Transverse colon (tissue), 4 donors: ENCODE measurements around the gene AGPAT2. TPM values are rescaled to one million over a fixed set of nuclear protein-coding genes. Genes with fewer than 3 reads are reported as not detected.
"Not testable (repeated sequence)": the region's sequence is repeated elsewhere in the genome, so short reads cannot be mapped to it uniquely, and the experiment has no call there.

Experiments
- DNase-seq: peaks from one replicate; pipeline ENCODE4 v3.0.0-alpha.2; 2019
- H3K27ac ChIP-seq, 4 donors: fragments of 200-600 bp; sonication (generic); 2 replicates each; pipeline ENCODE4 v1.5.1; 2016 to 2018; ENCODE audit warnings: inconsistent platforms in 4 of 4
- H3K27me3 ChIP-seq: fragments of 200-600 bp; sonication (generic); 2 replicates; pipeline ENCODE4 v1.5.1; 2017; ENCODE audit warnings: inconsistent platforms
- H3K36me3 ChIP-seq, 4 donors: fragments of 200-600 bp; sonication (generic); 2 replicates each; pipeline ENCODE4 v1.5.1; 2017 to 2019; ENCODE audit warnings: inconsistent platforms in 4 of 4
- H3K4me1 ChIP-seq, 4 donors: fragments of 200-600 bp; sonication (generic); 2 replicates each; pipeline ENCODE4 v1.5.1; 2017 to 2020; ENCODE audit warnings: inconsistent platforms in 4 of 4
- H3K4me3 ChIP-seq, 4 donors: fragments of 200-600 bp; sonication (generic); 1 replicate in 1 of 4; 2 replicates in 3 of 4; pipeline versions ENCODE4 v1.5.1 to v1.6.1; 2017 to 2019; ENCODE audit warnings: inconsistent platforms in 4 of 4
- H3K9me3 ChIP-seq, 2 donors: fragments of 200-600 bp; sonication (generic); 2 replicates each; pipeline ENCODE4 v1.5.1; 2017 to 2019; ENCODE audit warnings: inconsistent platforms in 2 of 2
- CTCF ChIP-seq, 5 experiments: fragments of 200-600 bp in 3 of 5; fragments of 450-650 bp in 2 of 5; sonication (generic) in 3 of 5; IDR thresholded peaks; 1 replicate in 2 of 5; 2 replicates in 3 of 5; pipeline ENCODE4 v1.5.1; 2016 to 2017; ENCODE audit warnings: antibody characterized with exemption in 5 of 5, inconsistent platforms in 3 of 5, mild to moderate bottlenecking in 2 of 5, moderate library complexity in 1 of 5
- EP300 ChIP-seq: sonication (generic); formaldehyde crosslinking; IDR thresholded peaks from one replicate; pipeline ENCODE4 v1.6.1; 2017; ENCODE audit warnings: antibody characterized with exemption, low read depth
- POLR2A ChIP-seq: fragments of 450-650 bp; IDR thresholded peaks from one replicate; pipeline ENCODE4 v1.6.1; 2016; ENCODE audit warnings: antibody characterized with exemption, mild to moderate bottlenecking, moderate library complexity
- POLR2AphosphoS5 ChIP-seq, 3 donors: sonication (generic); formaldehyde crosslinking; IDR thresholded peaks; one replicate each; pipeline ENCODE4 v1.6.1; 2016; ENCODE audit warnings: antibody characterized with exemption in 3 of 3
- WGBS, 2 donors: methylation state at CpG; one replicate each; pipeline ENCODE4 v1.1.5; 2018; ENCODE audit warnings: low coverage in 1 of 2; 5-methylcytosine and 5-hydroxymethylcytosine counted together
- in situ Hi-C, 4 donors: fragments of 200-750 bp; cut with MboI; loops; one replicate each; pipeline versions ENCODE4 v1.15.0 to v1.15.1; 2017; ENCODE audit warnings: low sequenced_read_pairs in 3 of 4, low pct_ligation_motif_present in 1 of 4, low pct_unique_long_range_greater_than_20kb in 1 of 4
- intact Hi-C: fragments of 100-400 bp; cut with DNase I; formaldehyde crosslinking; loops from one replicate; pipeline ENCODE4 v1.15.1; 2023; ENCODE audit warnings: low total_unique reads
- total RNA-seq, 4 donors: library from RNA; depleted of rRNA; stranded (reverse); fragments of >200 nt; gene quantifications; one replicate each; pipeline ENCODE4 v1.1.0, GENCODE V29; 2016

Gene AGPAT2
- total RNA-seq, 4 donors from 2014 or later: 245 to 441 (median 290) TPM

DNA sequence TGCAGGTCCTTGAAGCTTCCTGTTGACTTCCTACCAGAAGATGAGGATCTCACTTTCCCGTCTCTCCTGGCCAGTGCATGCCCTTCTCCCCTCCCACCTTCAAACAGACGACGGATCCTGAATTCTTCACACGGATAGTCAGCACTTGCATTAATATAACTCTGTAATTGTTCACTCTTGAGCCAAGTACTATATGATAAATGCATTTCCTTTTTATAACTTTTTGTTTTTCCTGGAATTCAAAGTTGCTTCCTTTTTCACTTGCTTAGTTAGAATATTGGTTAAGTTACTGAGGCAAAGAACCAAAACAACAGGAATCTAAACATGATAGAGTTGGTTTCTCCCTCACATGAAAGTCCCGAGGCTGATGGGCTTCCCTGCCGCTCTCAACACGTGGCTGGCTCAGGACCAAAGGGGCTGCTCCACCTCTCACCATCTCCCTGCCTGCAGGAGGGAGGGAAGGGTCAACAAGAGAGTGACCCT, 44.8 kb downstream of the AGPAT2 start:
- H3K4me3 ChIP-seq: no peak overlapping the region
- no peak for DNase-seq
- in situ Hi-C loops: no loop called here
- H3K27ac ChIP-seq: no peak overlapping the region
- WGBS, 2 donors: 63 to 69% methylated on average over 4 to 7 of the region's 7 CpGs
- TF ChIP-seq POLR2AphosphoS5 (IDR thresholded peaks at IDR 0.05): no peak
- no peak for TF ChIP-seq CTCF (IDR thresholded peaks at IDR 0.05)
- no peak for TF ChIP-seq EP300
- no peak for TF ChIP-seq POLR2A
- no peaks in the 10 kb centered on the region for H3K36me3 ChIP-seq
- intact Hi-C loops: no loop called here
- peaks cover 7 to 26% (median 13%) of the 10 kb centered on the region in 4 donors for H3K4me1 ChIP-seq
- H3K9me3 ChIP-seq: no peaks in the 10 kb centered on the region
- H3K27me3 ChIP-seq: peaks cover 77% of the 10 kb centered on the region

GRCh38 chr9:136640171-136641111, 46.8 kb downstream of the AGPAT2 start:
- Histone ChIP-seq H3K36me3 (no peaks in the 10 kb centered on the region), H3K27ac (no peak overlapping the region), H3K4me1 (peaks cover 3 to 16% (median 9%) of the 10 kb centered on the region in 4 donors), H3K9me3 (no peaks in the 10 kb centered on the region), H3K27me3 (peaks cover 59% of the 10 kb centered on the region), H3K4me3 (no peak overlapping the region)
- DNase-seq: no peak
- no peak for TF ChIP-seq POLR2AphosphoS5 (IDR thresholded peaks at IDR 0.05)
- TF ChIP-seq EP300: no peak
- no peak for TF ChIP-seq CTCF (IDR thresholded peaks at IDR 0.05)
- no peak for TF ChIP-seq POLR2A
- in situ Hi-C loops: no loop called here
- 54 to 58% methylated on average over 9 to 32 of the region's 32 CpGs for WGBS, 2 donors
- intact Hi-C loops: no loop called here

DNA sequence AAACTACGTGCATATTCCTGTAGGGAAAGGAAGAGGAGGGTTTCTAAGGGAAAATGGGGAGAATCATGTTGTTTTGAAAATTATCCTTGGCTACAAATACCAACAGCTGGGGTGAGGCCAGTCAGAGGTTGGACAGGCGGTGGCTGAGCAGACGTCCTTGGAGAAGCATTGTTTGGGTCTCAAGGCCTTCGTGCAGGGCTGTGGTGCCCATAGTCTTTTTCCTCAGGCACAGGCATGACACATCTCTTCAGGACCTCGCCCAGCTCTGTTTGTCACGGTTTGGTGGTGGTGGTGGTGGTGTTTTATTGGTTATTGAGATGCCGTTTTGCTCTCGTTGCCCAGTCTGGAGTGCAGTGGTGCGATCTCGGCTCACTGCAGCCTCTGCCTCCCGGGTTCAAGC, 52.4 kb downstream of the AGPAT2 start:
- 69 to 83% methylated on average over 1 to 11 of the region's 11 CpGs for WGBS, 2 donors
- no peak for TF ChIP-seq CTCF (IDR thresholded peaks at IDR 0.05)
- TF ChIP-seq POLR2AphosphoS5 (IDR thresholded peaks at IDR 0.05): no peak
- TF ChIP-seq EP300: no peak
- no peak for TF ChIP-seq POLR2A

DNA sequence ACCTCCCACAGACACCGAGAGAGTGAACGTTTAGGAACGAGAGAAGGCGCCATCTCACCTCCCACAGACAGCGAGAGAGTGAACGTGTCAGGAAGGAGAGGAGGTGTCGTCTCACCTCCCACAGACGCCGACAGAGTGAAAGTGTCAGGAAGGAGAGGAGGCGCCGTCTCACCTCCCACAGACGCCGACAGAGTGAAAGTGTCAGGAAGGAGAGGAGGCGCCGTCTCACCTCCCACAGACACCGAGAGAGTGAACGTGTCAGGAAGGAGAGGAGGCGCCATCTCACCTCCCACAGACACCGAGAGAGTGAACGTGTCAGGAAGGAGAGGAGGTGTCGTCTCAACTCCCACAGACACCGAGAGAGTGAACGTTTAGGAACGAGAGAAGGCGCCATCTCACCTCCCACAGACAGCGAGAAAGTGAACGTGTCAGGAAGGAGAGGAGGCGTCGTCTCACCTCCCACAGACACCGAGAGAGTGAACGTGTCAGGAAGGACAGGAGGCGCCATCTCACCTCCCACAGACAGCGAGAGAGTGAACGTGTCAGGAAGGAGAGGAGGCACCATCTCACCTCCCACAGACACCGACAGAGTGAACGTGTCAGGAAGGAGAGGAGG, 54.7 kb downstream of the AGPAT2 start:
- H3K4me1 ChIP-seq: peaks cover 0 to 23% (median 13%) of the 10 kb centered on the region in 4 donors
- in situ Hi-C loops: loop anchor here in 2 of 4 donors (5.0 to 10.0 kb wide), 2 partner anchors 140 to 148 kb away; partner anchors contain the start of gene SEC16A (in 1 of the 2)
- H3K36me3 ChIP-seq, H3K27ac ChIP-seq, H3K4me3 ChIP-seq, DNase-seq, intact Hi-C loops, H3K9me3 ChIP-seq: not testable (repeated sequence)
- H3K27me3 ChIP-seq: peaks cover 12% of the 10 kb centered on the region
- WGBS, 2 donors: 75% methylated on average over 27 to 36 of the region's 36 CpGs

More for the DNA sequence above, 52.4 kb downstream of the AGPAT2 start:
- no peak overlapping the region for H3K4me3 ChIP-seq
- H3K27ac ChIP-seq: no peak overlapping the region
- H3K4me1 ChIP-seq: peaks cover 0 to 11% (median 5%) of the 10 kb centered on the region in 4 donors
- H3K27me3 ChIP-seq: peaks cover 19% of the 10 kb centered on the region
- no peaks in the 10 kb centered on the region for H3K36me3 ChIP-seq
- in situ Hi-C loops: loop anchor here in 3 of 4 donors (5.0 to 10.0 kb wide), 2 partner anchors 143 to 150 kb away; partner anchors contain the start of gene SEC16A (in 1 of the 3)
- H3K9me3 ChIP-seq: no peaks in the 10 kb centered on the region
- DNase-seq: no peak
- intact Hi-C loops: no loop called here

DNA sequence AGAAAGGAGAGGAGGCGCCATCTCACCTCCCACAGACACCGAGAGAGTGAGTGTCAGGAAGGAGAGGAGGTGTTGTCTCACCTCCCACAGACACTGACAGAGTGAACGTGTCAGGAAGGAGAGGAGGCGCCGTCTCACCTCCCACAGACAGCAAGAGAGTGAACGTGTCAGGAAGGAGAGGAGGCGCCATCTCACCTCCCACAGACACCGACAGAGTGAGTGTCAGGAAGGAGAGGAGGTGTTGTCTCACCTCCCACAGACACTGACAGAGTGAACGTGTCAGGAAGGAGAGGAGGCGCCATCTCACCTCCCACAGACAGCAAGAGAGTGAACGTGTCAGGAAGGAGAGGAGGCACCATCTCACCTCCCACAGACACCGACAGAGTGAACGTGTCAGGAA, 55.2 kb downstream of the AGPAT2 start:
- H3K9me3 ChIP-seq, H3K36me3 ChIP-seq, intact Hi-C loops, DNase-seq, H3K4me3 ChIP-seq, H3K27ac ChIP-seq: not testable (repeated sequence)
- WGBS, 2 donors: 51 to 60% methylated on average over 1 to 13 of the region's 13 CpGs
- H3K27me3 ChIP-seq: peaks cover 12% of the 10 kb centered on the region
- peaks cover 0 to 28% (median 16%) of the 10 kb centered on the region in 4 donors for H3K4me1 ChIP-seq
- in situ Hi-C loops: loop anchor here in 2 of 4 donors (5.0 to 10.0 kb wide), 2 partner anchors 140 to 147 kb away; partner anchors contain the start of gene SEC16A (in 1 of the 2)
